NCI-H1092 (cell line): ENCODE results near the gene SLC17A2.

Source experiments
- DNase-seq: peaks from one replicate; lab custom pipeline; 2025; lab: John Stamatoyannopoulos, UW

The SLC17A2 gene

DNA sequence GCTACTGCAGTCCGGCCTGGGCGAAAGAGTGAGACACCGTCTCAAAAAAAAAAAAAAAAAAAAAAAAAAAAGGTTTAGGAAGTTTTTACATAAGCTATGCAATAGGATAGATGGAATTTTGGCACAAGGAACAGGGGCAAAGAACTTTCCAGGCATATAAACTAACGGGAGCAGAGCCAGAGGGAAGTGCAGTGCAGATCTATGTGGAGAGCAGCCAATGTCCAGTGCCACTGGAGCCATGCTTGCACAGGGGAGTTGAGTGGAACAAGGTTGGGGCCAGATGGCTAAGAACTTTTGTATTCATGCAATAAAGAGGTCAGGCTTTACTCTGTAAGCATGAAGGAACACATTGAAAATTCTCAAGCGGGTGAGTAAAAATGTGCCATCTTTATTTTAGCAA lies 10.8 kb downstream of the SLC17A2 start:
- DNase-seq: no peak

DNA sequence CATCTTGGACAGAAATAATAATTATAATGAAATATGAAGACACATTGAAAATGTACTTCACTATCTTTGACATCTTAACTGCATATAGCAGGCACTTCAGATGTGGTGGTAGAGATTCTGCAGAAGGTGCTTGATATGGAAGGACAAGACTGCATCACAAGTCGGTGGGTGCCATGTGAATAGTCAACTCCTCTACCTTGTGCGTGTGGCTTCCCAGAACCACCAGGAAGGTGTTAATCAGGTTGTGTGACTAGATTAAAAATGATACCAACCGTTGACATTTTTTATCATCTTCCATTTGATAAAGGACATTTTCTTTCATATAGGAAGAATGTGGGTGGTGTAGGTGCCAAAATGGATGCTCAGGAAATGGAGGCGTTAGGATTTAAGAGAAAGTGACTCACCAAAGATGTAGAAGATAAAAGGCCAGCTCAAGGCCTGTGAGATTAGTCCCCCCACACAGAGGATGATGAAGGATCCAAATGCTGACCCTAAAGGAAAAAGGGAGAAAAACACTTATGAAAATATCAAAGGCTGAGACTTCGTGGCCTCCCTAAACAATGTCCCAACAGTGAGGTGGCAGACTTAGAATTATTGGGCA lies 12.3 kb downstream of the SLC17A2 start:
- DNase-seq: no peak

DNA sequence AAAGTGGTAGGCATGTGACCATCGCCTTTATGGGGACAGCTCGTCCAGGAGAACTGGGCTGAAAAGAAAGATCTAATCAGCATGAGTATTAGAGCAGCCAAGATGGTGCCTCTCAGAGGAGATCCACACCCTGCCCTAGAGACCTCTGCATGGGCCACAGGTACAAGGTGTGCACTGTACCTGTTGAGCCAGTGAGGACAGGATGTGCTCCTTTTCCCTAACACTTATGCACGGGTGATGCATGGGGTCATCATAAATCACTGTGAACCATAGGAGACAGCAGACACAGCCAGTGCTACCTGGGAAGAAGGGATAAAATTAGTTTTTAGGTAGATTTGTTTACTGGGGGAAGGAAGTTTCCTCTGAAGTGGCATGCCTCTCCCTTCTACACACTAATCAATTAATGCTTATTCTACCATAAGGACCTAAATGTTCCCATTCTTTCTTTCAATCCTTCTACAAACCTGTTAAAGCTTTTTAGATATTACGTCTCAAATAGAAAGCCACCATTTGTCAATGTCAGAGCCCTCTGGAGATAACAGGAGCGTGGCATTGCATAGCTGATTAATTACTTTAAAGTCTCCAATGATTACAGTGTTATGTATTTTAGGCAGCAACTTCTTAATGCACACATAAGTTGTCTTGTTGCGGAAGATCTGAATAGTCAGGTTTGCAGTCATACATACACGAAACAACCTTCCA lies 13.6 kb downstream of the SLC17A2 start:
- DNase-seq: no peak

DNA sequence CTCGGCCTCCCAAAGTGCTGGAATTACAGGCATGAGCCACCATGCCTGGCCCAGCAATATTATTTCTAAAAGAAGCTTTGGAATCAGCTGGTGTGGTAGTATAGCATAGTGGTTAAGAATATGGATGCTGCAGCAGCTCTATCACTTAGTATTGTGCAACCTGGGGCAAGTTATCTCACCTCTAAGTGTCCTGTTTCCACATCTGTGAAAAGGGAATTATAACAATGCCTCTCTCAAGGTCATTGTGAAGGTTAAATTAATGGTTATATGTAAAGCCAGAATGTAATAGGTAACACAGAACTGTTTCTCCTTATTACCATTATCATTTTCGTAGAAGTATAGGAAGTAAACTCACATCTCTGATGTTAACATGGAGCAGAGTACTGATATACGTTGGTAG lies 14.2 kb downstream of the SLC17A2 start:
- no peak for DNase-seq

DNA sequence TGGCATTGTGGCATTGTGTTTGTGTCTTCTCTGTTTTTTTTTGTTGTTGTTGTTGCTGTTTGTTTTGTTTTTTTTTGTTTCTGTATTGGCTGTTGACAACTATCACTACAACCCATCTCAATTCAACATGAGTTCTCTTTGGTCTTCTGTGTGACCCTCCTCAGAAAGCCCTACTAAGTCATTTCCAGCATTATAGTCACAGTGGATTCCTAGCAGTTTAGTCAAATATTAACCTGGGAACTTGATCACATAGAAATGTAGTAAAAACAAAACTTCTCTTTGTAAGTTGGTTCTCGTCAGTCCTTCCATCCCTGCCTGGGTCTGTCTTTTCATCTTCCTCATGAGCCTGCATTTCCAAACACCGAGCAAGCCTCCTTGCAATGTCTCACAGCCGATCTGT lies 16.8 kb downstream of the SLC17A2 start:
- no peak for DNase-seq

DNA sequence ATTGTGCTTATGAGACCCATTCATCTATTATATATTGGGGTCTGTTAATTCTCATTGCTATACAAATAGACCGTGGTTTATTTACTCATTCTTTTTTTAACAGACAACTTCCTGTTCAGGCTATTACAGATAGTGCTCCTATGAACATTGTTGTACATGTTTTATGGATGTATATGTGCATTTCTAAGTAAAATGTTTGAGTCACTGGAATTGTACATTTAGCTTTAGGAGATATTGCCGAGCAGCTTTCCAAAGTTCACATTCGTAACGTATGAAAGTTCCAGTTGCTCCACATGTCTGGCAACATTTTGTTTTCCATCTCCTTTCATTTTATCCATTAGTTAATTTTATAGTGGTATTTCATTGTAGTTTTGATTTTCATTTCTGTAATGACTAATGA lies 19.1 kb downstream of the SLC17A2 start:
- no peak for DNase-seq

DNA sequence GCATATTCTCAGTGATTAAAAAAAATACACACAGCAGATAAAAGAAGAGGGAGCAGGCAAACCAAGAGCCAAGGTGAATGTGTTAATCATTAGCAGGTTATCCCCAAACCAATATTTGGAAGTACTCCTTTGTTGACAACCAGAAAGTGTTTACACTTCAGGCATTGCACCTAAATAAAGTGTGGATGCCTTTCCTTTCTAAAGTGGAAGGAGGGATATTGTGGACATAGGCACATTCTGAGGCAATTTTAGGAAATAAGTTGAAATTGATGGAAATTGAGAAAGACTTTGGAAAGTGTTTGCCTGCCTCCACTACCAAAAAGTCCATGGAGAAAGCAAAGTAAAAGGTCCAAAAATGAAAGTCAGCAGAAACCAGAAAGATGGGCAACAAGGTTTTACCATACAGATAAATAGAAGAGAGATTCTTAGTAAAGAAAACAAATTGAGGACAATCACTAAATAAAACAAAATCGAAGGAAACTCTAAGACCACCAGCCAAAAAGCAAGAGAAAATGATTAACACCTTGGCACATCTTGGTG lies 22.9 kb downstream of the SLC17A2 start:
- DNase-seq: no peak

DNA sequence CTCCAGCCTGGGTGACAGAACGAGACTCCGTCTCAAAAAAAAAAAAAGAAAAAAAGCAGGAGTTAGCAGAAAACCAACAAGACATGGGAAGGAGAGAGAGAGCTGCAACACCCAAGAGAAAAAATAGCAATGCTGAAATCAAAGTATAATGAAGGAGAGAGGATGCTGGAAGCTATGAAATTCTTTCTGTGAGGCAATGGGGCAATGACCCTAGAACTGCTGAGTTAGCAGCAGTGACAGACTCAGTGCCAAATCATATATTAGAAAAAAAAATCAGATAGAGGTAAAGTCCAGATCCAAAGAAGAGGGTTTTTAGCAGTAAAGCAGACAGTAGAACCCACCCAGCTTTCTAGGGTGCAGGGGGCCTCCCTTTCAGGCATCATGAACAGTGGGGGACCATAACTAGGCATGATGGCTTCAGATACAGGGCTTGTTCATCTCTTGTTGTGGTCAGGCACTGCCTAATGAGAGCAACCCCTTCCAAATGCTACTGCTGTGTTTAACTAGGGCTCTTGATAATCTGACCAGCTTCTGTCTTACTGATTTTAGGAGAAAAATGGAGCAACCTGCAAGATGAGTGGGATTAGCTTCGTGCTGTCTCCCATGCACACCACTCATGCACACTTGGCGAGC lies 26.9 kb downstream of the SLC17A2 start:
- DNase-seq: no peak

DNA sequence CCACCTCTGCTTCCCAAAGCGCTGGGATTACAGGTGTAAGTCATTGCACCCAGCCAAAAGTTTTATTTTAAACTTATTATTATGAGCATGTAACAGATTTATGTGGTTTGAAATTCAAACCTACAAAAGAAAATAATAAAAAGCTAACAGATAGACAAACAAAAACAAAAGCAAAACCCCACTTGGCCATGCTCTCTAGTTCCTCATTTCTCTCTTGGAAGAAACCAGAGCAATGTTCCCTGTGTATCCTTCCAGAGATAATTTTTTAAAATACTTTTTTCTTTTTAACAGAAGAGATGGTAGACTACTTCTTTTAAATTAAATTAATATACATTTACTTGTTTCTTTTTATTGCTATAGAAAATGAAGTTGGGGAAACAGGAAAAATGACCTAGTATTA lies 28.4 kb downstream of the SLC17A2 start:
- DNase-seq: no peak

DNA sequence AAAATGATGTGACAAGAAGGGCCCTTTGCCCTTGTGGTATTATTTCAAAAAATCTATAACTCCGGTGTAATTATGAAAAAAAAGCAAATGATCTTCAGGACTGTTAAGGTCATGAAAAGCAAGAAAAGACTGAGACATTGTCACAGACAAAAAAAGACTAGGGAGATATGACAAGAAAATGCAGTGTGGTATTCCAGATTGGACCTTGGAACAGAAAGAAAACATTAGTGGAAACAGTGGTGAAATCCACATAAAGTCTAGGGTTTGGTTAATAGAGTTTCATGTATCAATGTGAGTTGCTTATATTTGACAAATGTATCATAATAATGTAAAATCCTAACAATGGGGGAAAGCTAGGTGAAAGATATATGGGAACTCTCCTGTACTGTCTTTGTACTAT lies 29.6 kb downstream of the SLC17A2 start:
- no peak for DNase-seq

DNA sequence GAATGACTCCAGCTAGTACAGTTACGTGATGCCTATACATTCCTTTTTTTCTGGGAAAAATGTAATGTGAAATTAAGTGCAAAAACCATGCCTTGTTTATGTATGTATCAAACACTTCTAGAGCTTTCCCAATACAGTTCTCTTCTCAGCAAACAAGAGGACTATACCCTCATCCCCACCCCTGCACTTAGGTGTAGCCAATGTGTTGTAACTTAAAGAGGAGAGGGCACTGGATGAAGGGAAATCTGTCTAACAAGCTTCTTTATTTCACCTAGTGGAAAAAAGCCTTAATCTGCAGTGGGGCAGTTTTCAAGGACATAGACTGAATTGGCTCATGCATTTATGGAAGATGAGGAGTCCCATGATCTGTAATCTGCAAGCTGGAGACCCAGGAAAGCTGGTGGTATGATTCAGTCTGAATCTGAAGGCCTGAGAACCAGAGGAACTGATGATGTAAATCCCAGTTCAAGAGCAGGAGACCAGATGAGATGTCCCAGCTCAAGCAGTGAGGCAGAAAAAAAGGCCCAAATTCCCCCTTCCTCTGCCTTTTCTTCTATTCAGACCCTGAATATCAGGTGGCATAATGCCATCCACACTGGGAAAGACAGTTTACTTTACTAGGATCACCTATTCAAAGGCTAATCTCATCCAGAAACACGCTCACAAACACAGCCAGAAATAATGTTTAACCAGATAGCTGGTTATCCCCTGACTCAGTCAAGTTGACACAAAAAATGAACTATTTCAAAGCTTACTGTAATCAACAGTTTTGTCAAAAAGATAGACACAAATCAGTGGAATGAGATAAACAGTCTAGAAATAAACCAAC lies 30.7 kb downstream of the SLC17A2 start:
- DNase-seq: no peak

DNA sequence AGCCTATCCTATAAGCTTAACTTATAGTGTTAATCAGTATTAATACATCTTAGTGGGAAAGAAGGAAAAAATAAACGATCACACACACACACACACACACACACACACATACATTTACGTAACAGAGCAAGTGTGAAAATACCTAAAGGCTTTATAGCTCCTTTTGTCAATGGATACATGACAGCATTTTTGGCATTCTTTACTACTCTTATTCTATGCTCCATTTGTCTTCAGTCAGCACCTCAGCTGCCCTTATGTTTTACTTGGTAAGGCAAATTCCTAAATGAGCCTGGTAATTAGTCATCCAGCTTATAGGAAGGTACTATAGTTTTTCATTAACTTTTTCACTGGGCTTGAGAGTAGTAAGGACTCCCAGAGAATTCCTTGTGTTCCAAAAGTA lies 31.4 kb downstream of the SLC17A2 start:
- DNase-seq: no peak

DNA sequence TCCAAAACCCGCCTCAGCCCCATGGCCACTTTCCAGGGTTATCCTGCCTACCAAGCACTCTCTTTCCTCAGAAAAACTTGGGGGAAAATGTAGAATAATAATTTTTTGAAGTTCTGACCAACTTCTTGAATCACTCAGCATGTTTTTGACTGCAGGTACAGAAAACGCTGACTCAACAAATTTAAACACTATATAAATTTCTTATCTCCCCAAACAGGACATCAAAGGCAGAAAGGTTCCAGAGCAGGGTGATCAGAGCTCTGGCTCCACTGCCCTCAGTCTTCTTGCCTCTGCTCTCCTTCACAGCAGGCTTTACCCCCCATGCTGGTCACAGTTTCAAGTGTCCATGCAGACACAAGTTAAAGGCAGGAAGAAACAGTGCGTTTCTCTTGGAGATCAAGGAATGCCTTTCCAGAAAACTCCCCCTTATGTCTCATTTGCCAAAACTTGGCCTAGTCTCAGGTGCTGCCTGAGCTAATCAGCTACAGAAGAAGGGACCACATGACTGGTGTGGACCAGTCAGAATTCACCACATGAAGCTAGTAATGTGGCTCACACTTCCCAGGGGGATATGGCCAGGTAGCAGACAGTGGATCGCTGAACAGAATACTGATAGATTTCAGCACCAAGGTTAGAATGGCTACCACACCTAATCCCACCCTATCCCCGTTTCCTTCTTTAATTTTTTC lies 32.1 kb downstream of the SLC17A2 start:
- no peak for DNase-seq

DNA sequence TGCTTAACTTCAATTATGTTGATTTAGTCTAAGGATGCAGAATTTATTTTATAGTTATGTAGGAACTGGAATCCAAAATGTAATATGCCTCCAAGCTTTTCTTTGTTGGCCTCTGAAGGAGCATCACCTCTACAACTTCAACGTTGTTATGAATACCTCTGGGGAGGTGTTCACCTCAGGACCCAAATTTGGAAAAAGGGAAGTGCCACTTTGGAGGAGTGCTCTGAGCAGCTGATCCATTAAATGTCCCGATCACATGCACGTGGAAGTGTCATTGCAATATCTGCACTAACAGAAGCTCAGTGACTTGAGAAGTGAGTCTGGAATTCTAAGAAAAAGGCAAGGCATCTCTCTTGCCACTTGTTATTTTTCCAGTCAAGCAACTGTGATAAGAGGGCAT lies 34.2 kb downstream of the SLC17A2 start:
- DNase-seq: no peak

DNA sequence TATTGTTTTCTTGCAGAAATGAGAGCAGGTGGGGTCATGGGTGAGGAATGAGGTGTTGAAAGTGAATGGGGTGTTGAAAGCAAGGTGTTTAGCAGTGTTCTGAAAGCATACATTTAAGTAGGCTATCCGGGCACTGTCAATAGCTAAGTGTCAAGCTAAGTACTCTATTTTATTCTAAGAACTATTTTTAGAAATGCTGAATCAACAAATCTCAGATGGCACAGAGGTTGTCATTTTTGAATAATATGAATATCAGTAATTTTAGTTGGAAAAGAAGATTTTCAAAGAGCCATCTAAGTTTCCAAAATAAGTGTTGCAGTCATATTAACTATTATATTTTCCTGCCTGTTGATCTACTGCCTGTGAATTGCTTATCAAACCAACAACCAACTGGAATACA lies 34.7 kb downstream of the SLC17A2 start:
- no peak for DNase-seq

DNA sequence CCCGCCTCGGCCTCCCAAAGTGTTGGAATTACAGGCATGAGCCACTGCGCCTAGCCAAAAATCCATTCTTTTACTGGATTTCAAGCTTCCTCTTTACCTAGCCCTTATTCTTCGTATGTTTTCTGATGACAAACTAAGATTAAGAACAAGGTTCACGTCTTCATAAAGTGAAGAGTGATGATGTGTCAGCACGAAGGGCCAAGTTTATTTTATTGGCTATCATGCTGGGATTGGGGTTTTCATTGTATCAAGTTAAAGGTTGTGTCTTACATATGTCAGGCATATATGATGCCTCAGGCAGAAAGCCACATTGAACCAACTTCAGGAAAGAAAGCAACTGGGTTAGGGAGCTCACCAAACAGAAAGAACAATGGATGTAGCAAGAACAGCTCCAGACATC lies 36.7 kb downstream of the SLC17A2 start:
- no peak for DNase-seq

DNA sequence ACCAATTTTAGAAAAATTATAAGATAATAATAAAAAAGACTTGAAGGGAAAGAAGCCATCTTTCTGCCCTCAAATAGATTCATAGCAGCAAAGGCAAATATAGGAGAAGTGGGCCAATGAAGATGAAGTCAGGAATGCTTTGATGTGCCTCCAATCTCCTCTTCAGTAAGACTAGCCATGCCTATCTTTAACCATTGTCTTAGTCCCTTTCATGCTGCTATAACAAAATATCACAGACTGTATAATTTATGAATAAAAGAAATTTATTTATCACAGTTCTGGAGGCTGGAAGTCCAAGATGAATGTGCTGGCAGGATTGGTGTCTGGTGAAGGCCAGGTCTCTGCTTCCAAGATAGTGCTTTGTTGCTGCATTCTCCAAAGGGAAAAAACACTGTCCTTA lies 37.6 kb downstream of the SLC17A2 start:
- no peak for DNase-seq

DNA sequence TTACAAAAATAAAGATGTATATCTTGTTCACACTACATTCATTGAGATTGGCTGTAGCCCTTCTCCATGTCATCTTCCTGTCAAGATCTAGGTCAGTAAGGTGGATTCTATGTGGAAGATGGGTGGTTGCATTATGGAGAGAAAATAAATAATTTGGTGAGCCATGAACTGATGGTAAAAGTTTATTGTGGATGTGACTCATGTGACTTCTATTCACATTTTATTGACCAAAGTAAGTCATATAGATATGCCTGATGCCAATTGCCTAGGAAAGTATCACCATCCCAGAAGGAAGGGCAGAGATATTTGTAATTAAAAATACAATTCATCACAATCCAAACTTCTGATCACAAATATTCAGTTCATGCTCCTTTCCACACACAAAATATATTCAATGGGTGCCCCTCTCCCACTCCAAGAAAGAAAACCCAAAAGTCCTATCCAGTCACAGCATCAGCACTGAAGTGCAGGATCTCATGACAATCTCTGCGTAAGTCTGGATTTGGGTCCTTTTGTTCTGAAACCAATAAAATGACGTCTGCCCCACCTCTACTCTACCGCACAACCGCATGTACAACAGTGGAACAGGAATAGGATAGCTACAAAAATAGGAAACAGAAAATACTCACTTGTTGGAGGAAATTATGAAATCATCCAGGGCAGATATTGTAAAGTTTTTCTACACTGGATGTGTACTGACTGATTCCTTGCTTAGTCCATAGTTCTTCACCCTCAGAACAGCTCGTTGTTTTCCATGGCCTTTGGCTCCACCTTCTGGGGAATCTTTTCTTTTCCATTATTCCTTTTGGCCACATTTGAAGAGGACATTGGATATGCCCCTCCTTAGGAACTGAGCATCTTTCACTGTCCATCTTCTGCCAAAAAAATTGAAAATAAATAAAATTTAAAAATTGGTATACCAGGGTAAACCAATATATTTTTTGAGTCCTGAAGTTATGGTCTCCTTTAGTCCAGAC lies 40.3 kb downstream of the SLC17A2 start:
- DNase-seq: peak; percentile 23

DNA sequence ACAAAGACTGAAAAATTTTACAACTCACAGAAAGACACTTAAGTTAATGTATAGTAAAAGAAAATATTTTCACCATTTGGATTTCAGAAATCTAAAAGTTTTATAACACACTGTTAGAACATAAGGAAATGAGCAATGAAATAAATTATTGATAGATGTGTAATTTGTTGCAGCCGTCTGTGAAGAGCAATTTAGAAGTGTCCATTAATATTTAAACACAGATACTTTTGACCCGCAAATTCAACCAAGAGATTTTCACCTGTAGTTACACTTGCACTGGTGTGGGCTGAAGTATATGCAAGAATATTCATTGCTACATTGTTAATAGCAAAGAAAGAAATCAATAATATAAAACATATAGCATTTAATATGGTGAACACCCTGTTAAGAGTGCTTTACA lies 41.9 kb downstream of the SLC17A2 start:
- no peak for DNase-seq

DNA sequence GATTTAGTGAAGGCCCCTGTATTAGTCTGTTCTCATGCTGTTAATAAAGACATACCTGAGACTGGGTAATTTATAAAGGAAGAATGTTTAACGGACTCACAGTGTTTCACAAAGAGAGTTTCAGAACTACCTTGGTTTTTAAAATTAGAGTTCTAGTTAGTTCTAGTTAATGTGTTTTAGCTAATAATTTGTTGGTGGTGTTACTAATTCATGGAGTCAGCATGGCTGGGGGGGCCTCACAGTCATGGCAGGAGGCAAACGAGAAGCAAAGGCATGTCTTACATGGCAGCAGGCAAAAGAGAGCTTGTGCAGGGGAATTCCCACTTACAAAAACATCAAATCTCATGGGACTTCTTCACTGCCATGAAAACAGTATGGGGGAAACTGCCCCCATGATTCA lies 44.4 kb downstream of the SLC17A2 start:
- DNase-seq: no peak

DNA sequence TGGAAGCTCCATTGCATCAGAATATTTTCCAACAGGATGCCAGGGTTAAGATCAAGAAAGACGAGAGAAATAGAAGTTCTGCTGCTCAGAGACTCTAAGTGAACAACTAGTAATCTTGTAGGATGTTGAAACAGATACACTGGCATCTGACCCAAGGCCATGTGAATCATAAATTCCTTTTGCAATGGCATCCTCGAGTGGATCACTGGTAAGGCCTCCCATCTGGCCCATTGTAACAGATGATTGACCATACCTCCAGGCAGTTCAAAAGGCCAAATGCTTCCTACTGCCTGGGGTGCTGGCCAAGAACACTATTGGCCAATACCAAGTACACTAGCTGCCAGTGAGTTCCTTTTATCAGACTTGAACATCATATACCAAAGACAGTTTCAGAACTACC lies 46.5 kb downstream of the SLC17A2 start:
- no peak for DNase-seq
